GM23338 (cell line): ENCODE data around the gene LCA5. TPM values are rescaled to one million over a fixed set of nuclear protein-coding genes. Genes with fewer than 3 reads are reported as not detected.

Experiments
- ATAC-seq: fragments of 200-7000 bp; cut with Tn5 transposase; 3 replicates; pipeline ENCODE4 v1.9.1; 2020
- DNase-seq: peaks from one replicate; pipeline ENCODE4 v3.0.0-alpha.2; 2015; ENCODE audit warnings: low spot score
- H2AFZ ChIP-seq: fragments of 200-600 bp; sonication (generic); 2 replicates; pipeline ENCODE4 v1.8.0; 2016; ENCODE audit warnings: antibody characterized with exemption, mild to moderate bottlenecking, moderate library complexity
- H3F3A ChIP-seq: fragments of 200-600 bp; sonication (generic); replicated peaks from 2 replicates; pipeline ENCODE4 v1.8.0; 2017; ENCODE audit warnings: antibody characterized with exemption, mixed run types, low read depth
- H3K27ac ChIP-seq: fragments of 200-600 bp; sonication (generic); 2 replicates; pipeline ENCODE4 v1.6.1; 2016; ENCODE audit warnings: low read depth
- H3K27me3 ChIP-seq: fragments of 200-600 bp; sonication (generic); 2 replicates; pipeline ENCODE4 v1.8.0; 2016; ENCODE audit warnings: mild to moderate bottlenecking, mixed run types, moderate library complexity; ENCODE audit not compliant: insufficient read depth
- H3K36me3 ChIP-seq: fragments of 200-600 bp; sonication (generic); 2 replicates; pipeline ENCODE4 v1.8.0; 2016; ENCODE audit warnings: mild to moderate bottlenecking; ENCODE audit not compliant: insufficient read depth
- H3K4me1 ChIP-seq: fragments of 200-600 bp; sonication (generic); 2 replicates; pipeline ENCODE4 v1.8.0; 2016; ENCODE audit warnings: mild to moderate bottlenecking, moderate library complexity; ENCODE audit not compliant: insufficient read depth
- H3K4me2 ChIP-seq: fragments of 200-600 bp; sonication (generic); 2 replicates; pipeline ENCODE4 v1.7.1; 2017; ENCODE audit warnings: mixed run types
- H3K4me3 ChIP-seq: fragments of 200-600 bp; sonication (generic); 2 replicates; pipeline ENCODE4 v1.6.1; 2016; ENCODE audit warnings: mixed run types
- H3K79me2 ChIP-seq: fragments of 200-600 bp; sonication (generic); replicated peaks from 2 replicates; pipeline ENCODE4 v1.8.0; 2017; ENCODE audit warnings: mild to moderate bottlenecking; ENCODE audit not compliant: insufficient read depth
- H3K9me2 ChIP-seq: fragments of 200-600 bp; sonication (generic); 2 replicates; pipeline ENCODE4 v1.8.0; 2017; ENCODE audit not compliant: insufficient read depth
- H4K20me1 ChIP-seq: fragments of 200-600 bp; sonication (generic); replicated peaks from 2 replicates; pipeline ENCODE4 v1.8.0; 2017; ENCODE audit warnings: mild to moderate bottlenecking; ENCODE audit not compliant: insufficient read depth
- H3K27ac Mint-ChIP-seq: 2 replicates; pipeline ENCODE4 v1.8.0; 2020; ENCODE audit warnings: inconsistent platforms, mild to moderate bottlenecking, moderate library complexity, mixed read lengths
- H3K27me3 Mint-ChIP-seq: 3 replicates; pipeline ENCODE4 v1.8.0; 2022; ENCODE audit warnings: low read depth, mild to moderate bottlenecking, moderate library complexity, mixed read lengths, inconsistent platforms; ENCODE audit not compliant: insufficient read depth, poor library complexity
- H3K36me3 Mint-ChIP-seq: 3 replicates; pipeline ENCODE4 v1.8.0; 2021; ENCODE audit warnings: low read depth, mild to moderate bottlenecking, inconsistent platforms, moderate library complexity, mixed read lengths
- H3K4me1 Mint-ChIP-seq: 3 replicates; pipeline ENCODE4 v1.8.0; 2020; ENCODE audit warnings: mild to moderate bottlenecking, inconsistent platforms, mixed read lengths
- H3K4me3 Mint-ChIP-seq: 3 replicates; pipeline ENCODE4 v1.8.0; 2021; ENCODE audit warnings: moderate library complexity, mild to moderate bottlenecking, inconsistent platforms, mixed read lengths
- H3K9me3 Mint-ChIP-seq: 3 replicates; pipeline ENCODE4 v1.8.0; 2020; ENCODE audit warnings: moderate library complexity, mild to moderate bottlenecking, inconsistent platforms, mixed read lengths
- CREB1 ChIP-seq: fragments of 250-450 bp; sonication (Bioruptor Pico); IDR thresholded peaks from 2 replicates; pipeline ENCODE4 v1.5.0; 2020; ENCODE audit warnings: low read depth, mild to moderate bottlenecking, moderate library complexity
- CTCF ChIP-seq, 2 experiments: fragments of 200-600 bp in 1 of 2; sonication (generic) in 1 of 2; conservative IDR thresholded peaks; 2 replicates each; pipeline versions ENCODE4 v1.5.1 to v1.6.1; 2016 to 2017; ENCODE audit warnings: antibody characterized with exemption in 2 of 2, low read depth in 2 of 2, mild to moderate bottlenecking in 2 of 2, moderate library complexity in 1 of 2
- ETS1 ChIP-seq: IDR thresholded peaks from 2 replicates; pipeline ENCODE4 v1.6.1; 2016; ENCODE audit warnings: antibody characterized with exemption
- EZH2 ChIP-seq: fragments of 200-600 bp; sonication (generic); IDR thresholded peaks from one replicate; pipeline ENCODE4 v1.8.0; 2017; ENCODE audit warnings: antibody characterized with exemption, mild to moderate bottlenecking, low read depth; ENCODE audit not compliant: unreplicated experiment
- JUNB ChIP-seq: IDR thresholded peaks from one replicate; pipeline ENCODE4 v1.6.1; 2016; ENCODE audit warnings: antibody characterized with exemption; ENCODE audit not compliant: unreplicated experiment
- NANOG ChIP-seq: IDR thresholded peaks from 2 replicates; pipeline ENCODE4 v1.6.1; 2016; ENCODE audit warnings: antibody characterized with exemption, borderline replicate concordance
- REST ChIP-seq: IDR thresholded peaks from one replicate; pipeline ENCODE4 v1.6.1; 2018; ENCODE audit warnings: antibody characterized with exemption; ENCODE audit not compliant: unreplicated experiment
- ZNF462 ChIP-seq: fragments of 250-450 bp; sonication (Bioruptor Pico); IDR thresholded peaks from 2 replicates; pipeline ENCODE4 v1.5.0; 2020; ENCODE audit warnings: mild to moderate bottlenecking, moderate library complexity
- polyA plus RNA-seq: library from polyadenylated mRNA; unstranded; fragments of >200 nt; fragmentation: Nextera tagmentation; extraction: Ambion mirVana; gene quantifications from 2 replicates; pipeline ENCODE4 v1.2.1, GENCODE V29; 2016
- total RNA-seq: library from RNA; depleted of rRNA; stranded (reverse); fragments of >200 nt; shearing (Covaris generic); gene quantifications from 2 replicates; pipeline ENCODE4 v1.2.3, GENCODE V29; 2014

LCA5 gene
- total and polyA plus RNA-seq, 2 experiments from 2014 or later: 4.2 TPM

GRCh38 chr6:79559706-79560105 is 22.5 kb upstream of the LCA5 start:
- ATAC-seq (no peak), DNase-seq (no peak)
- no peak overlapping the region for H3K27ac ChIP-seq
- TF ChIP-seq ZNF462: no peak
- no peak for TF ChIP-seq JUNB
- TF ChIP-seq REST: no peak
- TF ChIP-seq ETS1: no peak
- no peak for TF ChIP-seq CTCF (conservative IDR thresholded peaks at IDR 0.05; ENCODE audit: low read depth in 2 of 2)
- no peak for TF ChIP-seq EZH2
- TF ChIP-seq CREB1: no peak
- TF ChIP-seq NANOG: no peak
- H3K36me3 ChIP-seq: no peaks in the 10 kb centered on the region
- H3K4me3 Mint-ChIP-seq: no peak overlapping the region
- no peaks in the 10 kb centered on the region for H3K27me3 ChIP-seq
- no peak overlapping the region for H3K4me2 ChIP-seq
- no peak overlapping the region for H3K27ac Mint-ChIP-seq
- H3F3A ChIP-seq: no peaks in the 10 kb centered on the region
- H3K9me3 Mint-ChIP-seq: no peaks in the 10 kb centered on the region
- H3K79me2 ChIP-seq: no peaks in the 10 kb centered on the region
- H3K4me3 ChIP-seq: no peak overlapping the region
- peaks cover 3% of the 10 kb centered on the region for H3K4me1 Mint-ChIP-seq
- H3K36me3 Mint-ChIP-seq: no peaks in the 10 kb centered on the region
- no peak overlapping the region for H2AFZ ChIP-seq
- H3K4me1 ChIP-seq: no peaks in the 10 kb centered on the region
- peaks cover 3% of the 10 kb centered on the region for H3K27me3 Mint-ChIP-seq
- H4K20me1 ChIP-seq: no peaks in the 10 kb centered on the region
- no peaks in the 10 kb centered on the region for H3K9me2 ChIP-seq
